UCSD-AML1 (cell line): ENCODE measurements around the gene AMN1.
"Not testable (repeated sequence)": the region's sequence is repeated elsewhere in the genome, so short reads cannot be mapped to it uniquely, and the experiment has no call there.

Source experiments
- DNase-seq: peaks from one replicate; lab custom pipeline; 2025; ENCODE audit not compliant: unreplicated experiment; lab: John Stamatoyannopoulos, UW

AMN1 gene

DNA sequence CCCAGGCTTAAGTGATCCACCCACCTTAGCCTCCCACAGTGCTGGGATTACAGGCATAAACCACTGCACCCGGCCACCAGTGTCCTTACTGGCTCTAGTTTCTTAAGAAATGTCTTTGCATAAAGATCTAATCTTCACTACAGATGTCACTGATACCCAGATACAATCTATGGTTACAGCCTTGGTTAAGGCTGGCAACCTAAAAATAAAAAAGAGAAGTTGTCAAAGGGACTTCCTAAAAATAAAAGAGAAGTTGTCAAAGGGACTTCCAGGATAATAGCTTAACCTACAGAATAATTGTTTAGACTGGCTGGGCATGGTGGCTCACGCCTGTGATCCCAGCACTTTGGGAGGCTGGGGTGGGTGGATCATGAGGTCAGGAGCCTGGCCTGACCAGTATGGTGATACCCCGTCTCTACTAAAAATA lies 41.7 kb downstream of the AMN1 start:
- DNase-seq, result peak; percentile 59

DNA sequence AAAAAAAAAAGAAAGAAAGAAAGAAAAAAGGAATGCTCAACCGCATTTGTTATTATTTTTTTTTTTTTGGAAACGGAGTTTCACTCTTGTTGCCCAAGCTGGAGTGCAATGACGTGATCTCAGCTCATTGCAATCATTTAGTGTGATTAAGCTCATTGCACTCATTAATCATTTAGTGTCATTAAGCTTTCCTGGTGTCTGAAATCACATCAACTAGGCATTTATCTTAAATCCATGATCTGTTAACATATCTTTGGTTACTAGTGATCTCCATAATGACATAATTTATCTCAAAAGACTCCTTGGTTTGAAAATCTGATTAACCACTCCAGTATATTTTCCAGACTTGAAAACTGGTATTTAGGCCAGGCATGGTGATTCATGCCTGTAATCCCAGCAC lies 43.0 kb downstream of the AMN1 start:
- no peak for DNase-seq

DNA sequence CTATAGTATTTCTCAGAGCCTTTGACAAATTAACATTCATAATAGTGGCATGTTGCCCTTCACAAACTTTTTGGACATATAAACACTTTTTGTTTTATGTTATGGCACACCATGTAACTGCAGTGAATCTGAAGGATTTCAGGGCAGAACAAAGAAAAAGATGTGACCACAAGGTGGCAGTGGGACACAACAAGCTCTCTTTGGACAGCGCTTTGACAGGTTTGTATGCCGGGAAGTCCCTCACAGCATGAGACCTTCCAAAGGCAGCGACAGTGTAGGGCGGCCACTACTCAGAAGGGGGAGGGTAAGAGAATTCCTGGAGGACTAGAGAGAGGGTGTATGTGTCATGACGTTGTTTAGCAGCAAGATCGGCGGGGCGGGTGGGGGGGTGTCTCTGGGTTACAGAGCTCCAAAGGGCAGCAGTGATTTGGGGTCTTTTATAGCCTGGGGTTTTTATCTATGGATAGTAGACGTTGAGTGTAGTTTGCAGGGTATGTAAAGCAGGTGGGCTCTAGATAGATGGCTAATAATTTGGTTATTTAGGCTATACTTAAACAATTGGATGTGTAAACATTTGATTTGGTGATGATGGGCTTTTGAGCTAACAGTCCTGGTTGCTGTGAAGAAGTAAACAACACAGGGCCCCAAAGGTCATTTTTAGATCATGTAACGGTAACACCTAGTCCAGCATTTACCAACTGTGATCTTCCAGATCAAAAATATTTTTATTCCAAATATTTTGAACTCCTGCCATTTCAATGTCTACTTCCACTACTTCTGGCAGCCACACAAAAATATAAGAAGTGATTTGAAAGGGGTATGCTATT lies 46.5 kb downstream of the AMN1 start:
- peak; percentile 67 for DNase-seq

GRCh38 chr12:31672521-31672920 lies 56.3 kb downstream of the AMN1 start:
- no peak for DNase-seq

DNA sequence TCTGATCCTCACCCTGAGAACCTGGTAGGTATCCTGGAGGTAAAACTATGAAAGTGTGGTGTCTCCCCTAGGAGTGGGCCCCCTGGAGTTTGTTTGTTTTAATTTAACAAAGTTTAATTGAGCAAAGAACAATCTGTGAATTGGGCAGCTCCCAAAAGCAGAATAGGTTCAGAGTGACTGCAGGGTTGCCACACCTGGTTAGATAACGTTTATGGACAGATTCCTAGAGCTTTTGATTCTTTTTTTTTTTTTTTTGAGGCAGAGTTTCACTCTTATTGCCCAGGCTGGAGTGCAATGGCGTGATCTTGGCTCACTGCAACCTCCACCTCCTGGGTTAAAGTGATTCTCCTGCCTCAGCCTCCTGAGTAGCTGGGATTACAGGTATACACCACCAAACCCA lies 59.2 kb downstream of the AMN1 start:
- not testable (repeated sequence) for DNase-seq

GRCh38 chr12:31669020-31669419 lies 59.8 kb downstream of the AMN1 start:
- DNase-seq, result no peak

- no peak for DNase-seq
Observed at GRCh38 chr12:31664038-31664437, 64.8 kb downstream of the AMN1 start.

DNA sequence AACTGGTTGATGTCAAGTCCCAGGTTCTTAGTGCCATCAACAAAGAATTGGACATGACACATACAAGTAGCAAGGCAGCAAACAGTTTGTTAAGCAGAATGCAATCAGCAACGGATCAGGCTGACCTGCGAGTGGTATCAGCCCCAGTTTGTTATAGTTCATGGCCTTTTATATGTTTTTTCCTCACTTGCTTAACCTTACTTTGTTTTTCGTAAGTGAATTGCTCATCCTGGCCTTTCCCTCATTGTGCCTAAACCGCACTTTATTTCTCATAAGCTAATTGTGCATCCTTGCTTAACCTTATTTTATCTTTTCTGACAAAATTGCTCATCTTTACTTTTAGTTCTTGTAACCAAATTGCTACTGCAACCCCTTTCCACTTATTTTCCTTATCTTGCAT lies 65.2 kb downstream of the AMN1 start:
- no peak for DNase-seq

GRCh38 chr12:31662176-31662849 lies 66.5 kb downstream of the AMN1 start:
- DNase-seq, result no peak

- DNase-seq, result peak; percentile 89
Observed at GRCh38 chr12:31659087-31659942, 69.5 kb downstream of the AMN1 start, which contains the start of gene ETFBKMT. ETFBKMT (plus strand) TSS chr12:31659688; CDS start chr12:31661954, 2,266 bp downstream.

DNA sequence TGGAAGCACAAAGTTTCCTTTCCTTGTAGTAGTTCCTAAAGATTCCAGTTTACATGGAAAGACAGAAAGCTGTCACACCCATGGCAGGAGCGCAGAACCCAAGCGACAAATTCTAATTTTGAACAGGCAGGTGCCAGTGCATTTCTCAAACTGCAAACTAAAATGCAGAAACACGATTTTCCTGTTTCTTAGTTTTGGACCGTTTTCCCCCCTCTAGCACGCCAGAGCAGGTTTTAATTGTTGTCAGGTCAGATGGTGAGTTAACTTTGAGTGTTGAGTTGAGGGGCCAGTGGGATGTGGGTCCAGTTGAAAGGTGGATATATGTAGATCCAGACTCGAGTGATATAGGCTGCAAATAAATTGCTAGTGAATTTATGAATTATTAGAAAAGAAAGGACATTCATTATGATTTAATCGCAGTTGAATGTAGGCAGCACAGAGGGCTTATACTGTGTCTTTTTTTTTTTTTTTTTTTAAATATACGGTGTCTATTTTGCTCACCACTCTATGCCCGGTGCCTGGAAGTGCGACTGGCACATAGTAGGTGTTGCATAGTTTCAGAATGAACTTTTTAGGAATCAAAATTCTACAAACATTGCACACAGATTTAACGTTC lies 70.2 kb downstream of the AMN1 start:
- DNase-seq, result no peak

DNA sequence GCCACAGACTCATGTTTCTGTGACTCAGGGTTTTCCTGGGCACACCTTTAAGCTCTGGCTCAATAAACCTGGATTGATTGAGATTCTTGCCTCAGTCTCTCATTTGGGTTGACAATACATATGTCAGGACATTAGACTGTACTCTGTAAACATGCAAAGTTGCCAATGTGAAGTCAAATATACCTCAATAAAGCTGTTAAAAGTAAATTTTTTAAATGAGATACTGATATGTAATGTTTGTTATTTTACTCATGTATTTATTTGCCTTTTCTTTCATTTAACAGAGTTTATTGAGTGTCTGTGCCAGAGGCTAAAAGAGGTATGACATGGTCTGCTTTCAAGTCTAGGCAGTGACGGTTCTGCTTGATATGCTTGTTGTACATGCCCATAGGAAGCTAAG lies 73.0 kb downstream of the AMN1 start:
- no peak for DNase-seq

- DNase-seq, result no peak
Observed at GRCh38 chr12:31655208-31655607, 73.6 kb downstream of the AMN1 start.

DNA sequence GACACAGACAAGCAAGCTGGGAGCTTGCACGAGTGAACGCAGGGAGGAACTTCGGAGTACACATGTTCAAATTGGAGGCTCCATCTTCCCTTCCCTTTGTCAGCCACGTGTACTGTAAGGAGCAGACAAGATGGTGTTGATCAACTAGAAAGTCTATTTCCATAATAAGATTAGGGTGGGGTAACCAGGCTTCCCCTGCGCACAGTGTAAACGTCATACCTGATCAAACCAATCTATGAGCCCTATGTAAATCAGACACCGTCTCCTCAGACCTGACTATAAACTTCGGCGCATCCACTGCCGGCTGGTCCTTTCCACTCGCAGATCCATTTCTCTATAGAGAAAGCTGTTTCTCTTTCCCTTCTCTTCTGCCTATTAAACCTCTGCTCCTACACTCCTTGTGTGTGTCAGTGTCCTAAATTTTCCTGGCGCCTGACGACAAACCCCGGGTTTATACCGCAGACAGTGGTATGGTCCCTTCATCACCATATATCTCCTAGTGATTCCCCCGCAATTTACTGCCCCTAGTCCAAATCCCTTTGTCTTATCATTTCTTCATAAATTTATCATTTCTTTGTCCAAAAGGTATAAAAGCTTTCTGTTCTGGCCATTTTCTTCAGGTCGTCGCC lies 76.8 kb downstream of the AMN1 start:
- DNase-seq, result no peak

DNA sequence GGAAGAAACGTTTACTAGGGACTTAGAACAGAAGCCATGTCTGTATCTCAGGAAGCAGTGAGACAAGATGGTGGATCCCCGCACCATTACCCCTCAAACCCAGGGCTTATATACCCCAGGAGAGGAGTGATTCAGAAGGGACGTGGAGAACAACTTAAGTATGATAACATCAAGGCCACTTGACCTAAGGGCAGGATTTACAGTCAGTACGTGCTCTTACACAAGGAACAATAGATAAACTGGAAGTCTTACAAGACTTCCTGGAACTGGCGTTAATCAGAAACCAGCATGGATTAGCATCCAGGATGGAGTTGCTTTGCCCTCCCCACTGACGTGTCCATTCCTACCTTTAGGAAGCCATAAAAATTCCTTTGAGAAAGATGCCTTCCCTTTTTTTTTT lies 77.9 kb downstream of the AMN1 start:
- no peak for DNase-seq

DNA sequence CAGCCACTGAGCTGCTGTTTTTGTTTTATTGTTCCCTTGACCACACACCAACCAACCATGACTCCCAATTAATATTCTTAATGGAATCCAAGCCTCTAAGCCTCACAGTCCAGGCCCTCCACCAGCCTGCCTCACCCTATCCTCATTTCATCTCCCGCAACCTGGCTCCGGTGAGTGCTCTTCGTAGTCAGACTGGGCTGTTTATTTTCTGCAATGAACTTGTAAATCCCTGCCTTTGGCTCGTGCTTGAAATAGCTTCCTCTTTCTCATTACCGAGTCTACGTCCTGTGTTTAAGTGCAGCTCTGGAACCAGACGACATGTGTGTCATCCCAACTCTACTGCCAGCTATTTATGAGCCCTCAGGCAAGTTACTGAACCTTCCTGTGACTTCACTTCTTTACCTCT lies 81.7 kb downstream of the AMN1 start:
- DNase-seq, result no peak

DNA sequence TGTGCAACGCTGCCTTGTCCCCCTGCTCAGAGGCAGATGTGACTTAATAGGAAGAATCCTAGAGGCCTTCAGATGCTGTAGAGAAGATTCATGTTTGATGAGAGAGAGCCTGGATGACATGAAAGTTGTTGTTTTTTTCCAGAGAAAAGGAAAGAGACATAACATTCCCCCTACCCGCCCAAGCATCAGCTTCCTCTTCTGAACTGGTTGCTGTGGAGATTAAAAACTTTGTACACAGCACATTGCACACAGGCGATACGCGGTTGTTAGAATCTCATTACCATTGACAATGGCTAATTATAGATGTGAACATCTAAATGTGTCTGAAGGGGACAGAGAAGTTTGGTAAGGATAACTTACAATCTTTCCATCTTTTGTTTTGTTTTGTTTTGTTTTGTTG lies 82.9 kb downstream of the AMN1 start:
- DNase-seq, result no peak

DNA sequence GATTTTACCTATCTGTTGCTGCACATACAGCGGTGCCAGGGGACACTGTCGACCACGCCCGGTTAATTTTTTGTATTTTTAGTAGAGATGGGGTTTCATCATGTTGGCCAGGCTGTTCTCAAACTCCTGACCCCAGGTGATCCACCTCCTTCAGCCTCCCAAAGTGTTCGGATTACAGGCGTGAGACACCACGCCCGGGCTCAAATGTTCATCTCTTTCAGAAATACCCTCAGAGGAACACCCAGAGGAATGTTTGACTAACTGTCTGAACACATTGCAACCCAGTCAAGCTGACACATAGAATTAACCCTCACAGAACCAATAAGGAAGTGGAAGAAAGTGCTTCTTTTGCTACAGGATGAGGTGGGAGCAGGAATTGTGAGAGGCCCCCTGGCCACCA lies 84.3 kb downstream of the AMN1 start:
- DNase-seq, result no peak

- DNase-seq, result no peak
Observed at GRCh38 chr12:31641509-31642090, 87.2 kb downstream of the AMN1 start.

DNA sequence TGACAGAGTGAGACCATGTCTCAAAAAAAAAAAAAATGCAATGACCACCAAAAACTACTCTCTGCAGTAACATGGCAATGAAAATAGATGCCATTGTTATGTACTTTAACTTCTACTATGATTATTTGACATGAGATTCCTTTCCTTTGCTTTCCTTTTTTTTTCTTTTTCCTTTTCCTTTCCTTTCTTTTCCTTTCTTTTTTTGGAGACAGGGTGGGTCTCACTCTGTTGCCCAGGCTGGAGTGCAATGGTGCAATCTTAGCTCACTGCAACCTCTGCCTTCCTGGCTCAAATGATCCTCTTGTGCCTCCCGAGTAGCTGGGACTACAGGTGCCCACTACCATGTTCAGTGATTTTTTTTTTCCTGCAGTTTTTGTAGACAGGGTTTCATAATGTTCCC lies 94.2 kb downstream of the AMN1 start:
- no peak for DNase-seq
